Activated naive CD4-positive, alpha-beta T cell treated with anti-CD3 and anti-CD28 coated beads, Interleukin-2, amount 50 U/mL, for 24 hours (primary cell): ENCODE results near the gene DRGX.

Experiments
- H3K27ac Mint-ChIP-seq: one replicate; pipeline ENCODE4 v1.8.0; 2021; ENCODE audit warnings: mild to moderate bottlenecking, mixed read lengths
- H3K27me3 Mint-ChIP-seq: one replicate; pipeline ENCODE4 v1.8.0; 2021; ENCODE audit warnings: mixed read lengths
- H3K36me3 Mint-ChIP-seq: one replicate; pipeline ENCODE4 v1.8.0; 2021; ENCODE audit warnings: mixed read lengths
- H3K4me1 Mint-ChIP-seq: one replicate; pipeline ENCODE4 v1.8.0; 2021; ENCODE audit warnings: mixed read lengths
- H3K4me3 Mint-ChIP-seq: one replicate; pipeline ENCODE4 v1.8.0; 2021; ENCODE audit warnings: mild to moderate bottlenecking, mixed read lengths
- H3K9me3 Mint-ChIP-seq: one replicate; pipeline ENCODE4 v1.8.0; 2021; ENCODE audit warnings: mixed read lengths

Gene DRGX

GRCh38 chr10:49327036-49327813 lies 68.7 kb downstream of the DRGX start:
- Mint-ChIP-seq H3K9me3 (no peaks in the 10 kb centered on the region), H3K36me3 (no peaks in the 10 kb centered on the region), H3K4me1 (no peaks in the 10 kb centered on the region), H3K27ac (no peak overlapping the region), H3K27me3 (no peaks in the 10 kb centered on the region), H3K4me3 (no peak overlapping the region)

DNA sequence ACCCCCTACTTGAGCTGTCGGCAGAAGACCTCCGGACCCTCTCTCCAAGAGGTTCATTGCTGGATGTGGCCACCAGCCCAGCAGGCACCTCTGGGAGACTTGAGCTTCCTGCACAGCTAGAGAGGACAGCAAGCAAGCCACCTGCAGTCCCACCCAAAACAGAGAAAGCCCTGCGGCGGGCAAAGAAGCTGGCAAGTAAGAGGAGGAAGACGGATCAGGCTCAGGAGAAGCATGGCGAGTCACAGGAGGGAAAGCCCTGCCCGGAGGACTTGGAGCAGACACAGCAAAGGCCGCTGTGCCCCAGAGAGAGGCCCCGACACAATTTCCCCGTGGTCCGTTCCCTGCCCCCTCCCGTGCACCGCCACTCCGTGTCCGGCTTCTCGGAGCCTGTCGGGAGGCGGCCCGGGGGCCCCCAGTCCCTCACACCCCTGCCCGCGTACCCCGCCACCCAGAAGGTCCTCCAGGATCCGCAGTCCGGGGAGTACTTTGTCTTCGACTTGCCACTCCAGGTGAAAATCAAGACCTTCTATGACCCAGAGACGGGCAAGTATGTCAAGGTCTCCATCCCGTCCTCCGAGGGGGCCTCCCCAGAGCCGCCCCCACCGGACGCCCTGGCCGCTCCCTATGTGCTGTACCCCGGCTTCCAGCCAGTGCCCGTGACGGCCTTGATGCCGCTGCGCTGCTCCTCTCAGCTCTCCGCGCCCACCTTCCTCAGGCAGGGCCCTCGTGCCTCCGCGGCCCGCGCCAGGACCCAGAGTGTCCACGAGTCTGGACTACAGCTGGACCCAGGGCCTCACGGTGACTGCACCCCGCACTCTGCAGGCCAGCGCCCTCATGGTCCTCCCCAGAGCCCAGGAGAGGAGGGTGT lies 69.7 kb downstream of the DRGX start:
- Mint-ChIP-seq H3K4me1 (no peaks in the 10 kb centered on the region), H3K36me3 (no peaks in the 10 kb centered on the region), H3K9me3 (no peaks in the 10 kb centered on the region), H3K27me3 (no peaks in the 10 kb centered on the region), H3K4me3 (no peak overlapping the region), H3K27ac (no peak overlapping the region)

GRCh38 chr10:49325131-49325915 lies 70.6 kb downstream of the DRGX start:
- no peak overlapping the region for H3K27ac Mint-ChIP-seq
- H3K27me3 Mint-ChIP-seq: no peaks in the 10 kb centered on the region
- no peaks in the 10 kb centered on the region for H3K4me1 Mint-ChIP-seq
- no peaks in the 10 kb centered on the region for H3K9me3 Mint-ChIP-seq
- H3K4me3 Mint-ChIP-seq: no peak overlapping the region
- no peaks in the 10 kb centered on the region for H3K36me3 Mint-ChIP-seq

DNA sequence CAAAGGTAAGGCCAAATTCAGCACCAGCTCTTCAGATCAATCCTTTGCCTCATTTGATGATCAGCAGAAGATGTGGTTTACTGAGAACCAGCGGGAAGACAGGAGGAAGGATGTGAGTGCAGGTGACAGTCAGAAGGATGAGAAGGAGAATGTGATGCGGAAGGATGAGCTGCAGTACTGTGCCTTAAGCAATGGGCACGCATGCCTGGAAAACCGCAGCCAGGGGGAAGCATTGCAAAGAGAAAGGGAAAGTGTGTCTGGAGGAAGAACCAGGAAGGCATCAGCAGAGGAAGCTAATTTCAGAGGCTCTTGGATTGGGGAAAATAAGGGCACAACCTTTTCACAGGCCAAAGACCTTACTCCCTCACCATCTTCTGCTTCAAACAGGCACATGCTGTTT lies 71.2 kb downstream of the DRGX start:
- H3K4me1 Mint-ChIP-seq: no peaks in the 10 kb centered on the region
- no peak overlapping the region for H3K4me3 Mint-ChIP-seq
- no peak overlapping the region for H3K27ac Mint-ChIP-seq
- no peaks in the 10 kb centered on the region for H3K9me3 Mint-ChIP-seq
- no peaks in the 10 kb centered on the region for H3K36me3 Mint-ChIP-seq
- no peaks in the 10 kb centered on the region for H3K27me3 Mint-ChIP-seq

DNA sequence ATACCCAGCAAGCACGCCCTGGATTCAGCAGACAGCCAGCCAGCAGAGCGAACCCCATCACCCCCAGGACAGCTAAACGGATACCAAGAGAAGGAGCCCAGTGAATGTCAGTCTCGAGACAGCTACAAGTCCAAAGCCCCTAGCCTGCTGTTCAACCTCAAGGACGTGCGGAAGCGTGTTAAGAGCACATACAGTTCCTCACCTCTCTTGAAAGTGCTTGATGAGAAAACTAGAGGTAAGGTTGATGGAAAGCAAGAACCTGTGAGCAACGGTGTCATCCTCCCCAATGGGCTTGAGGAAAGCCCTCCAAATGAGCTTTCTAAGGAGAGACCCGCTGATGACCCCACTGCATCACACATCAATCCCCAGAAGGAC lies 72.0 kb downstream of the DRGX start:
- H3K9me3 Mint-ChIP-seq: no peaks in the 10 kb centered on the region
- H3K4me3 Mint-ChIP-seq: no peak overlapping the region
- no peaks in the 10 kb centered on the region for H3K27me3 Mint-ChIP-seq
- H3K27ac Mint-ChIP-seq: no peak overlapping the region
- H3K4me1 Mint-ChIP-seq: no peaks in the 10 kb centered on the region
- no peaks in the 10 kb centered on the region for H3K36me3 Mint-ChIP-seq

DNA sequence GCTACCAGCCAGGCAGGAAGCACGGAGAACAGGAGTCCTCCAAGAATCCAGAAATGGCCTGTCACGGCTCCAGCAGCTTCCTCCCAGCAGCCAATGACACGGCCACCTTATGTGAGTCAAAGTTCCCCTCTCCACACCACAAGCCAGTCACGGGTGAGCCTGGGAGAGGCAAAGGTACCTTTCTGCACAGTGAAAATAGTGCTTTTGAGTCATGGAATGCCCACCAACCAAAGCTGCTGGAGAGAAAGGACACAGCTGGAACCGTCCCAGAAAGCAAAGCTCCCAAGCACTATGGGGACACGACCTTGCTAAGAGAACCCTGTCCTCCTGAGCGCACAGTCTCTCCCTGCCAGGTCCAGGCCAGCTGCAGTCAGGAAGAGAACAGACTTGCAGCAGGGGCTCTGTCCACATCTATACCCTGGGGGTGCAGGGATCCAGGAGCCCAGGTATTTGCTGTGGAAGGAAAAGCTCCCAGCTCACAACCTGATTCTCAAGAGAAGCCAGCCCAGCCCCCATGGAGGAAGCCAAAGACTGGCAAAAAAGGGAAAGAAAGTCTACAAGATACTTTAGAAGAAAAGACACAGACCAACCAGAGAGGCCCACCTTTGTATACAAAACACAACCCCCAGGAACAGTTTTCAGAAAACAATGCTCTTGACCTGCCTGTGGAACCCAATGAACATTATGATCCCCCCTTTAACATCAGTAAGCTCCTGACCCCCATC lies 72.6 kb downstream of the DRGX start:
- Mint-ChIP-seq H3K27me3 (no peaks in the 10 kb centered on the region), H3K9me3 (no peaks in the 10 kb centered on the region), H3K4me3 (no peak overlapping the region), H3K27ac (no peak overlapping the region), H3K4me1 (no peaks in the 10 kb centered on the region), H3K36me3 (no peaks in the 10 kb centered on the region)

- Mint-ChIP-seq H3K4me3 (no peak overlapping the region), H3K36me3 (no peaks in the 10 kb centered on the region), H3K9me3 (no peaks in the 10 kb centered on the region), H3K4me1 (no peaks in the 10 kb centered on the region), H3K27me3 (no peaks in the 10 kb centered on the region), H3K27ac (no peak overlapping the region)
These were observed 73.3 kb downstream of the DRGX start for GRCh38 chr10:49322371-49323170.

- no peaks in the 10 kb centered on the region for H3K9me3 Mint-ChIP-seq
- H3K4me3 Mint-ChIP-seq: no peak overlapping the region
- no peaks in the 10 kb centered on the region for H3K36me3 Mint-ChIP-seq
- no peaks in the 10 kb centered on the region for H3K4me1 Mint-ChIP-seq
- no peak overlapping the region for H3K27ac Mint-ChIP-seq
- no peaks in the 10 kb centered on the region for H3K27me3 Mint-ChIP-seq
These were observed 74.9 kb downstream of the DRGX start for GRCh38 chr10:49321021-49321420.

GRCh38 chr10:49320191-49320590 lies 75.7 kb downstream of the DRGX start:
- H3K4me3 Mint-ChIP-seq: no peak overlapping the region
- no peaks in the 10 kb centered on the region for H3K9me3 Mint-ChIP-seq
- H3K36me3 Mint-ChIP-seq: no peaks in the 10 kb centered on the region
- no peaks in the 10 kb centered on the region for H3K27me3 Mint-ChIP-seq
- no peak overlapping the region for H3K27ac Mint-ChIP-seq
- no peaks in the 10 kb centered on the region for H3K4me1 Mint-ChIP-seq

GRCh38 chr10:49319206-49319605 lies 76.7 kb downstream of the DRGX start:
- Mint-ChIP-seq H3K27ac (no peak overlapping the region), H3K36me3 (no peaks in the 10 kb centered on the region), H3K4me3 (no peak overlapping the region), H3K27me3 (no peaks in the 10 kb centered on the region), H3K9me3 (no peaks in the 10 kb centered on the region), H3K4me1 (no peaks in the 10 kb centered on the region)

DNA sequence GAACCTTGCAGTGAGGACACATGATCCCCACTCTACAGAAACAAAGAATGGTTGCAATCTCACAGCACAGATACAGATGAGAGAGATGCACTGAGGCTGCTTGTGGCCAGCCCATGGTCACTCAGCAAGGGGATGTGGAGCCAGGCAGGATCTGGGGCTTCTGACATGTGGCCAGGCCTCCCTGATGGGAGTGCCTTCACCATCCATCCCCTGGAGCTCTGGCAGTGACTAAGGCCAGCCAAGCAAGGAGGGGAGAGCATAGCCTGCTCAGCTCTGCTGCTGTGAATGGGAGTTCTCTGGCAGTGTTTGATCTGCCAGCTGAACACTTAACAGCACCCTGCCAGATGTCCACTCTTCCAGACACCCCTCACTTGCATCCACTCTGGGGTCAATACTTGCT lies 77.1 kb downstream of the DRGX start:
- no peaks in the 10 kb centered on the region for H3K9me3 Mint-ChIP-seq
- H3K27me3 Mint-ChIP-seq: no peaks in the 10 kb centered on the region
- H3K27ac Mint-ChIP-seq: no peak overlapping the region
- no peaks in the 10 kb centered on the region for H3K4me1 Mint-ChIP-seq
- no peaks in the 10 kb centered on the region for H3K36me3 Mint-ChIP-seq
- no peak overlapping the region for H3K4me3 Mint-ChIP-seq

- Mint-ChIP-seq H3K27ac (no peak overlapping the region), H3K36me3 (no peaks in the 10 kb centered on the region), H3K4me1 (no peaks in the 10 kb centered on the region), H3K4me3 (no peak overlapping the region), H3K9me3 (no peaks in the 10 kb centered on the region), H3K27me3 (no peaks in the 10 kb centered on the region)
These were observed 77.9 kb downstream of the DRGX start for GRCh38 chr10:49318028-49318427.

DNA sequence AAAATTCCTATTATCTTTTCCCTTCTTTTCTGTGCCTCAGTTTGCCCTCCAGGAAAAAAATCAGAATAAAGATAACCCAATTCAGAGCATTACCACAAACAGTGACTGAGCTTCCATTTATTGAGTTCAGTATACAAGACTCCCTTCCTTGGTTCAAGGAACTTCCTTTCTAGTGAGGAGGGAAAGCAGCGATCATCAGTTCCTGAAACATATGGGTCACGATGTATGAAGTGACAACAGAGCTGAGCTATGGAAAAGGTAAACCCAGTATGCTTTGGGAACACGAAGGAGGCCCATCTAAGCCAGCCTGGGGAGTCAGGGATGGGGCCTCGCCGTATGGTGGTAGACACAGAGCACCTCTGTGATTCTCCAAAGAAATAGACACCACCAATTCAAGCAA lies 81.1 kb downstream of the DRGX start:
- Mint-ChIP-seq H3K27ac (no peak overlapping the region), H3K27me3 (no peaks in the 10 kb centered on the region), H3K4me3 (no peak overlapping the region), H3K36me3 (no peaks in the 10 kb centered on the region), H3K9me3 (no peaks in the 10 kb centered on the region), H3K4me1 (peaks cover 3% of the 10 kb centered on the region)
